ENCODE data around the gene STRADB. TPM values are rescaled to one million over a fixed set of nuclear protein-coding genes. Genes with fewer than 3 reads are reported as not detected.
"Not testable (repeated sequence)": the region's sequence is repeated elsewhere in the genome, so short reads cannot be mapped to it uniquely, and the experiment has no call there.

STRADB gene
- polyA plus RNA-seq, 3 donors, result 6.9 to 25.6 (median 22.0) TPM

- no peak for TF ChIP-seq CTCF (IDR thresholded peaks at IDR 0.05)
- Histone ChIP-seq H3K9ac (ENCODE audit: insufficient read depth, low read length, poor library complexity, severe bottlenecking) (no peak overlapping the region), H3K4me3 (replicated peaks in 1 of 3; ENCODE audit: low read depth in 2 of 3, low read length in 3 of 3) (no peak overlapping the region), H4K20me1 (ENCODE audit: insufficient read depth, low read length) (peaks cover 47% of the 10 kb centered on the region), H3K27me3 (ENCODE audit: control insufficient read depth in 2 of 2, insufficient read depth in 2 of 2, low read length in 2 of 2) (no peaks in the 10 kb centered on the region), H3K27ac (ENCODE audit: low read depth in 1 of 2, low read length in 2 of 2) (no peak overlapping the region), H3K79me2 (ENCODE audit: insufficient read depth, low read length) (peaks cover 54% of the 10 kb centered on the region), H3K9me3 (replicated peaks in 1 of 2; ENCODE audit: control insufficient read depth in 1 of 2, insufficient read depth in 1 of 2, low read length in 2 of 2) (no peaks in the 10 kb centered on the region), H2AFZ (ENCODE audit: insufficient read depth, low read depth, low read length, poor library complexity, severe bottlenecking) (no peak overlapping the region), H3K4me2 (replicated peaks; ENCODE audit: extremely low read depth, low read length, poor library complexity, severe bottlenecking) (no peak overlapping the region), H3K36me3 (replicated peaks in 1 of 2; ENCODE audit: control insufficient read depth in 1 of 2, insufficient read depth in 2 of 2, low read length in 2 of 2) (no peaks in the 10 kb centered on the region), H3K4me1 (ENCODE audit: control insufficient read depth in 1 of 2, insufficient read depth in 2 of 2, low read length in 2 of 2) (peaks cover 8 to 9% of the 10 kb centered on the region in 2 donors)
- Mint-ChIP-seq H3K9me3 (peaks cover 0 to 4% (median 0%) of the 10 kb centered on the region in 7 donors), H3K27ac (no peak overlapping the region), H3K4me3 (no peak overlapping the region), H3K4me1 (peaks cover 19% of the 10 kb centered on the region), H3K27me3 (ENCODE audit: low read depth in 3 of 3) (no peaks in the 10 kb centered on the region), H3K36me3 (peaks cover 6 to 7% of the 10 kb centered on the region in 2 donors)
- no peak for DNase-seq
- no CpG with 5 or more reads among the region's 2 CpGs for WGBS (ENCODE audit: insufficient coverage)
- intact Hi-C loops (cut with micrococcal nuclease), result no loop called here
These were observed 15.4 kb upstream of the STRADB start for GRCh38 chr2:201436141-201436540.

- H3K36me3 ChIP-seq (replicated peaks in 1 of 2; ENCODE audit: control insufficient read depth in 1 of 2, insufficient read depth in 2 of 2, low read length in 2 of 2); H3K27ac ChIP-seq (ENCODE audit: low read depth in 1 of 2, low read length in 2 of 2); H3K4me2 ChIP-seq (replicated peaks; ENCODE audit: extremely low read depth, low read length, poor library complexity, severe bottlenecking); H3K27me3 ChIP-seq (ENCODE audit: control insufficient read depth in 2 of 2, insufficient read depth in 2 of 2, low read length in 2 of 2); H3K4me3 ChIP-seq (replicated peaks in 1 of 3; ENCODE audit: low read depth in 2 of 3, low read length in 3 of 3); H3K27me3 Mint-ChIP-seq (ENCODE audit: low read depth in 3 of 3); intact Hi-C loops (cut with micrococcal nuclease); H3K4me1 ChIP-seq (ENCODE audit: control insufficient read depth in 1 of 2, insufficient read depth in 2 of 2, low read length in 2 of 2); H3K9ac ChIP-seq (ENCODE audit: insufficient read depth, low read length, poor library complexity, severe bottlenecking); H2AFZ ChIP-seq (ENCODE audit: insufficient read depth, low read depth, low read length, poor library complexity, severe bottlenecking); H3K9me3 ChIP-seq (replicated peaks in 1 of 2; ENCODE audit: control insufficient read depth in 1 of 2, insufficient read depth in 1 of 2, low read length in 2 of 2); H3K4me3 Mint-ChIP-seq; H3K4me1 Mint-ChIP-seq; H3K9me3 Mint-ChIP-seq; DNase-seq; H3K27ac Mint-ChIP-seq; H3K36me3 Mint-ChIP-seq: not testable (repeated sequence)
- H4K20me1 ChIP-seq (ENCODE audit: insufficient read depth, low read length), result peaks cover 38% of the 10 kb centered on the region
- WGBS (ENCODE audit: insufficient coverage), result no CpG with 5 or more reads among the region's 3 CpGs
- H3K79me2 ChIP-seq (ENCODE audit: insufficient read depth, low read length), result peaks cover 45% of the 10 kb centered on the region
These were observed 12.1 kb upstream of the STRADB start for GRCh38 chr2:201439336-201439922.

All from CD14-positive monocyte (primary cell).